Measurements from ENCODE around the gene C1QBP.

DNA sequence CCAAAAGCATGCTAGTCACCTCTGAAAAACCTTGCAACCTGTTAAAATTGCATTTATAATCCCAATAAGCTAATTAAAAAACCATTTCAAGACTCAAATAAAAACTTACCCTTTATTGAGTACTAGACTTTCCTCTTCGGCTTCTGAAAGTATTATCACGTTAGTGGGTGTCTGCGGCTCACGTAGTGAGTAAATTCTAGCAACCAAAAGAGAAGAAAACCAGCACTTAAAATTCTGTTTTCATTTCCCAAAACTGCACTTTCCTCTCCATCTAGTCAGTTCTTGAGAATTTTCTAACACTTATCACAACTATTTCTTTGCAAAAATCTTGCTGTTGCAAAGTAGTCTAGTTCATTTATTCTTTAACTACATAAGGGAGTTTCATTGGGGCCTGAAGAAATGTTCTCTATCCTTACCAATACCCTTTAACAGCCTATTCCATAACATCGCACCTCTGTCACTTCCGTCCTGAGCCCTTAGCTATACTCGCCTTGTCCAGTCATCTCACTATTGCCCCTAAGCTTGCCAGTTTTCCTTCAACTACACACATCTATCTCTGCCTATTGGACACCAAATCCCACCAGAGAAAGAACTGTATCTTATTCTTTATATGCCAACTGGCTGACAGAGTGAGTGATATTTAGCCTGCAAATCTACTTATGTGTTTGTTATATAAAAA lies 28.2 kb downstream of the C1QBP start:
- TF ChIP-seq, protein P1, sequence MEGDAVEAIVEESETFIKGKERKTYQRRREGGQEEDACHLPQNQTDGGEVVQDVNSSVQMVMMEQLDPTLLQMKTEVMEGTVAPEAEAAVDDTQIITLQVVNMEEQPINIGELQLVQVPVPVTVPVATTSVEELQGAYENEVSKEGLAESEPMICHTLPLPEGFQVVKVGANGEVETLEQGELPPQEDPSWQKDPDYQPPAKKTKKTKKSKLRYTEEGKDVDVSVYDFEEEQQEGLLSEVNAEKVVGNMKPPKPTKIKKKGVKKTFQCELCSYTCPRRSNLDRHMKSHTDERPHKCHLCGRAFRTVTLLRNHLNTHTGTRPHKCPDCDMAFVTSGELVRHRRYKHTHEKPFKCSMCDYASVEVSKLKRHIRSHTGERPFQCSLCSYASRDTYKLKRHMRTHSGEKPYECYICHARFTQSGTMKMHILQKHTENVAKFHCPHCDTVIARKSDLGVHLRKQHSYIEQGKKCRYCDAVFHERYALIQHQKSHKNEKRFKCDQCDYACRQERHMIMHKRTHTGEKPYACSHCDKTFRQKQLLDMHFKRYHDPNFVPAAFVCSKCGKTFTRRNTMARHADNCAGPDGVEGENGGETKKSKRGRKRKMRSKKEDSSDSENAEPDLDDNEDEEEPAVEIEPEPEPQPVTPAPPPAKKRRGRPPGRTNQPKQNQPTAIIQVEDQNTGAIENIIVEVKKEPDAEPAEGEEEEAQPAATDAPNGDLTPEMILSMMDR (IDR thresholded peaks at IDR 0.05), result no peak
- TF ChIP-seq POLR2A (IDR thresholded peaks at IDR 0.05), result no peak
- no peak for TF ChIP-seq POLR2AphosphoS5 (IDR thresholded peaks at IDR 0.05; ENCODE audit: insufficient read depth in 1 of 2, low read depth in 1 of 2)

Data from vagina (tissue), 2 donors.